SIG-M5 treated with dmso at 0.1 percent for 504 hours (cell line): ENCODE data around the gene SPRN.
"Not testable (repeated sequence)": the region's sequence is repeated elsewhere in the genome, so short reads cannot be mapped to it uniquely, and the experiment has no call there.

Experiments
- DNase-seq: peaks from one replicate; lab custom pipeline; 2025; ENCODE audit not compliant: unreplicated experiment; lab: John Stamatoyannopoulos, UW

SPRN gene

GRCh38 chr10:133457100-133457841 is 32.8 kb upstream of the SPRN start:
- DNase-seq: no peak

GRCh38 chr10:133456041-133456951 is 31.9 kb upstream of the SPRN start:
- no peak for DNase-seq

DNA sequence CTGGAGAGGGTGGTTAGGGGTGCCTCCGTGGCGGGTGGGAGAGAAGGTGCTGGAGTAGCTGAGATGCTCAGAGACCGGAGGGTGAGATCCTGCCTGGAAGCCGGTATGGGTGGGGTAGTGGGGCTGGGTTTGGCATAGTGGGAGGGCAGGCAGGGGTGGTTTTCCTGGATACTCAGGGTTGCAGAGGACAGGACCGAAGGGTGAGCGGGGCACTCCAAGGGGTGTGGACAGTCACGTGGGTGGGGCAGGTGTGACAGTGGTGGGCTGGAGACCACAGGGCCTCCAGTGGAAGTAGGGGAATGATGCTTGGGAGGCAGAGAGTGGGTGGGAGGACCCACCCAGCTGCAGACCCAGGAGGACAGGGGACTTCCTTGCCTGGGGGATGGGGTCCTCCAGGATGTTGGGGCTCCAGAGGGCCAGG is 31.2 kb upstream of the SPRN start:
- DNase-seq: no peak

DNA sequence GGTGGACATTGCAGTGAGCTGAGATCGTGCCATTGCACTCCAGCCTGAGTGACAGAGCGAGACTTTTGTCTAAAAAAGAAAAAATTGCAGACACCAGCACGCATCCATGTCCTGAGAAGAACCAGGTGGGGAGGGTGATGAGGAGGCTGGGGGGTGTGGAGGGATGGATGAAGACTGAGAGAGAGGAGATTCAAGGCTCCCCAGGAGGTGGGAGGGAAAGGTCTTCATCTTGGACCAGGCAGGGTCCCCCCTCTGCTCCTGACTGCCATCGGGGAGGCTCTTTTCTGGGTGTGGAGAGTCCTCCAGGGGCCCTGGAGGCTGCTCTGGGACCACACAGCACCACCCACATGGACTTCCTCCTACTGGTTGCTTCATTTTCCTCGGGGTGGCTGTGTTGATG is 30.8 kb upstream of the SPRN start:
- peak; percentile 2 for DNase-seq

- no peak for DNase-seq
Measured at GRCh38 chr10:133454204-133454893, 29.9 kb upstream of the SPRN start.

GRCh38 chr10:133453516-133454203 is 29.2 kb upstream of the SPRN start, which contains the start of gene SCART1:
TSS of gene SCART1 (plus strand) at chr10:133453945. CDS start at chr10:133453998, 53 bp downstream.
- DNase-seq: no peak

GRCh38 chr10:133452453-133452852 is 28.0 kb upstream of the SPRN start:
- DNase-seq: no peak

DNA sequence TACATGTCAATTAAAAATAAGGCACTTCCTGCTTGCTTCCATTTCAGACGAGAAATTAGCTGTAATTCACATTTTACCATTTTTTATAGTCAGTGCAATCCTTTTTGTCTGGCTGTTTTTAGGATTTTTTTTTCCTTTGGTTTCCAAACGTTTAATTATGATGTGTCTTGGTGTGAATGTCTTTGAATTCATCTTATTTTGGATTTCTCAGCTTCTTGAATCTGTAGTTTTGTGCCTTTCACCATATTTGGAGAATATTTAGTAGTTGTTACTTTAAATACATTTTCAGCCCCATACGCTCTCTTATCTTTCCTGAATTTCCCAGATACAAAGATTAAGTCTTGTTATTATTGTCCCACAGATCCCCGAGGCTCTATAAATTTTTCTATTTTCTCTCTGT is 26.9 kb upstream of the SPRN start:
- no peak for DNase-seq

GRCh38 chr10:133448120-133448519 is 23.7 kb upstream of the SPRN start:
- DNase-seq: no peak

DNA sequence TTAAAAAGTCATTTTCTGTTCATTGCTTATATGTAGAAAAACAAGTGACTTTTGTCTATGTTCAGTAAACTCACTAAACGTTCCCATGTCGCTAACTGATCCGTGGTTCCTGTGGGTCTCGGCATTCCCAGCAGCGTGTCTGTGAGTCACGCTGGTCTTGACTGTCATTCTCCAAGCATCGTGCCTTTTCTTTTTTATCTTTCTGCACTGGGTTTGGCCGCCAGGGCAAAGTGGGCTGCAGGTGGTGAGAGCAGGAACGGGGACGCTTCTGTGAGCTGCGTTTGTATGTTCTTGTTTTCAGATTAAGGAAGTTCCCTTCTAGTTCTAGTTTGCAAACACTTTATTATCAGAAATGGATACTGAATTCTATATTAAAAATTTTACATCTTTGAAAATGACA is 22.6 kb upstream of the SPRN start:
- DNase-seq: no peak

DNA sequence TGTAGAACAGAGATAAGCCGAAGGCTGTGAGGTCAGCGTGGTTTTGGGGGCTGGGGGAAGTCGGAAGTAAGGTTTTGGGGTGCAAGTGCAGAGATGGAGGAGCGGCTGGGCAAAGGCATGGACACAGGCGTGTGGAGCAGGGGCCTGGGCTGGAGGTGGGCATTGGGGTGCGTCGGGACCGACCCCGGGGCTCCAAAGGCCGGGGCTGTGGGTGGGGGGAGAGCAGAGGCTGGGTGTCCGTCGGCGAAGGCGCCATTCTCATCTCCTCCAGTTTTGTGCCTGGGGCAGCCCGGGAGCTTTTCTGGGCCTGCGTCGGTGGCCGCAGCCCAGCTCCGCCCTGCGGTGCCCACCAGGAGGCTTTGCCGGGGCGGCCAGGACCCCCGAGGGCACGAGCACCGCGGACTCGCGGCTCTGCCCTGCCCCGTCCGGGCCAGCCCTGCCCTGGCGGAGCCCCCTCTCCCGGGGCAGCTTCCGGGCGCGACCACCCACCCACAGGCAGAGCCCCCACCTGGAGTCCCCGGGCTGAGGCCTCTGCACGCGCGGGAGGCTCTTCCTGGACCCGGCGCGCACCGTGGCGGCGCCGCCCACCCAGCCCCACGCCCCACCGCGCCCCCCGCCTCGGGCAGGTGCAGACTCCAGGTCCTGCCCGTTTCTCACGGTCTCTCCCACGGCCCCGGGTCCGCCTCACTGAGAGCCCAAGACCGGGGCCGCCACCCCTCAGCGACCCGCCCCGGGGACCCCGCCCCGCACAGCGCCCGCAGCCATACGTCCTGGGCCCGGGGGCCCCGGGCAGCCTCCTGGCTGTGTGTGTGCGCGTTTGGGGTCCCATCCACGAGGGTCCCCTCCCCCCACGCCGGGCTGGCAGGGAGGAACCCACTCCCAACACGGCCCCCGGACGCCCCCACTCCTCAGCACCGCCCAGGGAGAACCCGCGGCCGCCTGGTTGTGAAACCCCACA is 21.6 kb upstream of the SPRN start:
- DNase-seq: no peak

- no peak for DNase-seq
Measured at GRCh38 chr10:133445268-133445732, 20.9 kb upstream of the SPRN start.

- DNase-seq: no peak
Measured at GRCh38 chr10:133444342-133445267, 20.2 kb upstream of the SPRN start.

DNA sequence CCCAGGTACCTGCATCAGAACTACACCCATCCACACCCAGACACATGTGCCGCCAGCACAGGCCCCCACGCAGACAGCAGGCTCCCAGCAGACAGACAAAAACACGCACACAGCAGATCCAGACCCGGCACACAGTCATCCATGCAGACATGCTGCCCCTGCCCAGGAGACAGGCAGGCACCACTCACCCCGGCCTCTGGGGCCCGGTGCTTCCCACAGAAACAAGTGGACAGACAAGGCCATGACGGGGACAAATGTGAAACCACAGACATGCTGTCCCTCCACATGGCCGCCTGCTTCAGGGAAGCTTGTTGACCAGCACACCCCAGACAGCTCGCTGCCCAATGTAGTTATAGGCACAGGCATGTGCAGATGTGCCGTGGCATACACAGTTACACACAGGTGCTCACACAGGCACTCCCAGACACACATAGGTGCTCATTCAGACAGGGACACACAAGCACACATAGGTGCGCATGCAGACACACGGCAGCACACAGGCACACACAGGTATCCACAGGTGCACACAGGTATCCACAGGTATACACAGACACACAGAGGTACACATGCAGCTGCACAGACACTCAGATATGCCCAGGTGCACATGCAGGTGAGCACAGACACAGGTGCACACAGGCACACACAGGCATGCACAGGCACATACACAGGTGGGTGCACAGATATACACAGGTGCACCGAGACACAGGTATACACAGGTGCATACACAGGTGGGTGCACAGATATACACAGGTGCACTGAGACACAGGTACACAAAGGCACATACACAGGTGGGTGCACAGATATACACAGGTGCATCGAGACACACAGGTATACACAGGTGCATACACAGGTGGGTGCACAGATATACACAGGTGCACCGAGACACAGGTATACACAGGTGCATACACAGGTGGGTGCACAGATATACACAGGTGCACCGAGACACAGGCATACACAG is 18.8 kb upstream of the SPRN start:
- no peak for DNase-seq

- peak; percentile 48 for DNase-seq
Measured at GRCh38 chr10:133442191-133442966, 18.0 kb upstream of the SPRN start.

DNA sequence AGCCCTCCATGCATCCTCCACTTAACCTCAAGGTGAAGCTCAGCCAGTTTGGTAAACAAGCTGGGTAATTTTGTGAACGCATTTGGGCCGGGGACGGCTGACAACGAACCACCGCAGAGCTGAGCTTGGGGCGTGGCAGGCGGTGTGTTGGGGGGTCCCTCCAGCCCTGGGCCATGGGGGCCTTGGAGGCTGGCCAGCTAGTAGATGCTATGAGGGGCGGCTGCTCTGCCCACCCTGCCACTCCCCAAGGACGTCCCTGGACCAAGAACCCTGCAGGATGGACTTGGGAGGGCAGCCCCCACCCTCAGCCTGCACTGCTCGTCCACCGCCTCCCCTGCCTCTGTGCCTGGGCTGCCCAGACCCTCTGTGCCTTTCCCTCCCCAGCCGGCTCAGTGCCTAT is 17.4 kb upstream of the SPRN start:
- DNase-seq: no peak

DNA sequence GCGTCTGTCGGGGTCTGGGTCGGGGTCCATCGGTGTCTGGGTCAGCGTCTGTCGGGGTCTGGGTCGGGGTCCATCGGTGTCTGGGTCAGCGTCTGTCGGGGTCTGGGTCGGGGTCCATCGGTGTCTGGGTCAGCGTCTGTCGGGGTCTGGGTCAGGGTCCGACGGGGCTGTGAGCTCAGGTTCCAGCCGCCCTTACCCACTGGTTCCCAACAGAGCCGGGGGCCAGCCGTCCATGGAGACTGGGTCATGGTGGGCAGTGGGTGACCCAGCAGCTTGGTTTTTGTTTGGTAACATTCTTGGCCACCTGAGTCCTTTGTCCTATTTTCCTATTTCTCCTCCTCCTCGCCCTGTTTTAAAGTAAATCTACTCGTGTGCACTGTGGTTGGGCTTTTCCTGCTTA is 16.9 kb upstream of the SPRN start:
- not testable (repeated sequence) for DNase-seq
